NCI-H2196 (cell line): ENCODE results near the gene MFAP4.

ENCODE experiments used
- DNase-seq: peaks from one replicate; lab custom pipeline; 2025; ENCODE audit not compliant: unreplicated experiment; lab: John Stamatoyannopoulos, UW

MFAP4 gene

GRCh38 chr17:19386051-19386929 is 700 bp downstream of the MFAP4 start:
- DNase-seq: no peak

GRCh38 chr17:19385521-19385983 is 1.4 kb downstream of the MFAP4 start:
- no peak for DNase-seq

- no peak for DNase-seq
These were observed 2.1 kb downstream of the MFAP4 start for GRCh38 chr17:19384723-19385391.

DNA sequence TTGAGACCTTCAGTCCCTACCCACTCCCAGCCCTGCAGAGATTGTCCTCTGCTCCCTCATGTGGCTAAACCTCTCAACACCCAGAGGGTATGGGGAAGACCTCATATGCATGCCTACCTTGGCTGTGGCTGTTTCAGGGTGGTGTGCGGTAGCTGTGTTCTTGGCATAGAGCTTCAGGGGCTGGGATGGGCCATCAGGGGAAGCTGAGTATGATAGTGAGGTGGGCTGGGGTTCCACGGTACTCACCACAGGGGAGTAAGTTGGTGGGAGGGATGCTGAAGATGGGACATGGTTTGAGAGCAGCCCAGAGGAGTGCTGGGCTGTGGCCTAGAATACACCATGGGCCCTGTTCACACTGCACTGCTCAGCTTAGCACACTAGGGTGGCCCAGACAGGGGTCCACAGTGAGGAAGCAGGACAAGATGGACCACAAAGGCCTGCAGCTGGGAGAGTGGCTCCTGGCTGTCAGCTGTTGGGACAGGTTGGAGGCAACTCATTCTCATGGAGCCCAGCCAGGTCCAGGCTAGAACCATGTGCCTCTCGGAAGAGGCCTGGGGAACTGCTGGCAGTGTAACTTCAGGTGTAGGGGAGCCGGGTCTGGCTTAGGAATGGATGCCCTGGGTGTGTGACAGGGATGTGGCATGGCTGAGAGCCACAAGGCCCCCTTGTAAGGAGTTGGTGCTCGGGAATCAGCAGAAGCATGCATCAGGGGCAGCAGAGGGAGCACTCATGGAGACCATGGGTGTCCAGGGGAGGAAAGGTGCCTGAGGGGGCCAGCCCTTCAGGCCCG is 3.1 kb downstream of the MFAP4 start:
- DNase-seq: no peak

GRCh38 chr17:19382531-19383444 is 4.2 kb downstream of the MFAP4 start:
- DNase-seq: no peak

DNA sequence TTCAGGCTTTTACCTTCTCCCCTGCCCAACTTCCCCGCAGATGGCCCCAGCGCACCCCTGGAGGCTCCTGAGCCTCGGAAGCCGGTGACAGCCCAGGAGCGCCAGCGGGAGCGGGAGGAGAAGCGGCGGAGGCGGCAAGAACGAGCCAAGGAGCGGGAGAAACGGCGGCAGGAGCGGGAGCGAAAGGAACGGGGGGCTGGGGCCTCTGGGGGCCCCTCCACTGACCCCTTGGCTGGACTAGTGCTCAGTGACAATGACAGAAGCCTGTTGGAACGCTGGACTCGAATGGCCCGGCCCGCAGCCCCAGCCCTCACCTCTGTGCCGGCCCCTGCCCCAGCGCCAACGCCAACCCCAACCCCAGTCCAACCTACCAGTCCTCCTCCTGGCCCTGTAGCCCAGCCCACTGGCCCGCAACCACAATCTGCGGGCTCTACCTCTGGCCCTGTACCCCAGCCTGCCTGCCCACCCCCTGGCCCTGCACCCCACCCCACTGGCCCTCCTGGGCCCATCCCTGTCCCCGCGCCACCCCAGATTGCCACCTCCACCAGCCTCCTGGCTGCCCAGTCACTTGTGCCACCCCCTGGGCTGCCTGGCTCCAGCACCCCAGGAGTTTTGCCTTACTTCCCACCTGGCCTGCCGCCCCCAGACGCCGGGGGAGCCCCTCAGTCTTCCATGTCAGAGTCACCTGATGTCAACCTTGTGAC is 5.1 kb downstream of the MFAP4 start:
- no peak for DNase-seq

DNA sequence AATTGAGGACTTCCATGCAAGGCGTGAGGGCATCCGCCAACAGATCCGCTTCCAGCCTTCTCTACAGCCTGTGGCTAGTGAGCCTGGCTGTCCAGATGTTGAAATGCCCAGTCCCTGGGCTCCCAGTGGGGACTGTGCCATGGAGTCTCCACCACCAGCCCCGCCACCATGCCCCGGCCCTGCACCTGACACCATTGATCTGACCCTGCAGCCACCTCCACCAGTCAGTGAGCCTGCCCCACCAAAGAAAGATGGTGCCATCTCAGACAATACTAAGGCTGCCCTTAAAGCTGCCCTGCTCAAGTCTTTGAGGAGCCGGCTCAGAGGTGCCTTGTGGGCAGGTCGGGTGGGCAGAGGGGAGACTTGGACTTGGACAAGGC is 5.6 kb downstream of the MFAP4 start:
- no peak for DNase-seq

DNA sequence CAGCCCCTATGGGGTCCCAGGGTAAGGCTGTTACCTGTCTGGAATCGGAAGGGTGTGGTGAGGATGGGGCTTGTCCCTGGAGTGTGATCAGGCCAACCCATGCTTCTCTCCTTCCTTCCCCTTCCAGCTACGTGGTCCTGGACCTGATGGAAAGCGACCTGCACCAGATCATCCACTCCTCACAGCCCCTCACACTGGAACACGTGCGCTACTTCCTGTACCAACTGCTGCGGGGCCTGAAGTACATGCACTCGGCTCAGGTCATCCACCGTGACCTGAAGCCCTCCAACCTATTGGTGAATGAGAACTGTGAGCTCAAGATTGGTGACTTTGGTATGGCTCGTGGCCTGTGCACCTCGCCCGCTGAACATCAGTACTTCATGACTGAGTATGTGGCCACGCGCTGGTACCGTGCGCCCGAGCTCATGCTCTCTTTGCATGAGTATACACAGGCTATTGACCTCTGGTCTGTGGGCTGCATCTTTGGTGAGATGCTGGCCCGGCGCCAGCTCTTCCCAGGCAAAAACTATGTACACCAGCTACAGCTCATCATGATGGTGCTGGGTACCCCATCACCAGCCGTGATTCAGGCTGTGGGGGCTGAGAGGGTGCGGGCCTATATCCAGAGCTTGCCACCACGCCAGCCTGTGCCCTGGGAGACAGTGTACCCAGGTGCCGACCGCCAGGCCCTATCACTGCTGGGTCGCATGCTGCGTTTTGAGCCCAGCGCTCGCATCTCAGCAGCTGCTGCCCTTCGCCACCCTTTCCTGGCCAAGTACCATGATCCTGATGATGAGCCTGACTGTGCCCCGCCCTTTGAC is 6.3 kb downstream of the MFAP4 start:
- no peak for DNase-seq

- no peak for DNase-seq
These were observed 7.5 kb downstream of the MFAP4 start for GRCh38 chr17:19379361-19380065.

GRCh38 chr17:19378416-19379360 is 8.3 kb downstream of the MFAP4 start, which contains the start of gene MAPK7:
Gene MAPK7, plus strand, starts transcription at chr17:19378498. Its CDS starts 403 bp downstream, at chr17:19378901.
- DNase-seq: no peak

- peak; percentile 94 for DNase-seq
These were observed 9.2 kb downstream of the MFAP4 start for GRCh38 chr17:19377602-19378415.

- peak; percentile 5 for DNase-seq
These were observed 10.2 kb downstream of the MFAP4 start for GRCh38 chr17:19376811-19377210.

DNA sequence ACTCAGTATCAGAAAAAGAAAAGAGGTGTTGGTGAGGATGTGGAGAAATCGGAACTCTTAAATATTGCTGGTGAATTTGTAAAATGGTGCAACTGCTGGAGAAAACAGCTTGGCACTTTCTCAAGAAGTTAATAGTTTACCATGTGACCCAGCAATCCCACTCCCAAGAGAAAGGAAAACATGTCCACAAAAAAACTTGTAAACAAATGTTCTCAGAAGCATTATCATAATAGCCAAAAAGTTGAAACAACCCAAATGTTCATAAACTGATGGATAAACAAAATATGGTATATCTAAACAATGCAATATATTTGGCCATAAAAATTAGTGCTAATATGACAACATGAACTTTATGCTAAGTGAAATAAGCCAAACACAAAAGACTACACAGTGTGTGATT is 11.3 kb downstream of the MFAP4 start:
- no peak for DNase-seq

GRCh38 chr17:19374136-19374535 is 12.9 kb downstream of the MFAP4 start:
- DNase-seq: no peak

GRCh38 chr17:19372866-19373504 is 14.0 kb downstream of the MFAP4 start:
- DNase-seq: no peak

- DNase-seq: no peak
These were observed 14.6 kb downstream of the MFAP4 start for GRCh38 chr17:19372439-19372838.
